Activated naive CD8-positive, alpha-beta T cell (primary cell): ENCODE data around the gene TENM3.
A peak's percentile ranks its signal among the peaks of the same experiment; 100 is the strongest.

ENCODE experiments used
- H3K27ac Mint-ChIP-seq: one replicate; pipeline ENCODE4 v1.8.0; 2021; ENCODE audit warnings: mixed read lengths
- H3K27me3 Mint-ChIP-seq: one replicate; pipeline ENCODE4 v1.8.0; 2021; ENCODE audit warnings: mixed read lengths
- H3K36me3 Mint-ChIP-seq: one replicate; pipeline ENCODE4 v1.8.0; 2021; ENCODE audit warnings: mixed read lengths
- H3K4me1 Mint-ChIP-seq: one replicate; pipeline ENCODE4 v1.8.0; 2021; ENCODE audit warnings: low read depth, mixed read lengths
- H3K4me3 Mint-ChIP-seq: one replicate; pipeline ENCODE4 v1.8.0; 2021; ENCODE audit warnings: mild to moderate bottlenecking, mixed read lengths
- H3K9me3 Mint-ChIP-seq: one replicate; pipeline ENCODE4 v1.8.0; 2021; ENCODE audit warnings: low read depth, mixed read lengths

The TENM3 gene

GRCh38 chr4:182799515-182800215, 556.5 kb downstream of the TENM3 start:
- H3K4me1 Mint-ChIP-seq = peaks cover 1% of the 10 kb centered on the region

GRCh38 chr4:182800216-182800515, 557.0 kb downstream of the TENM3 start:
- Mint-ChIP-seq H3K36me3 (no peaks in the 10 kb centered on the region), H3K4me1 (peaks cover 1% of the 10 kb centered on the region), H3K27me3 (peaks cover 2% of the 10 kb centered on the region), H3K27ac (no peak overlapping the region), H3K4me3 (no peak overlapping the region), H3K9me3 (no peaks in the 10 kb centered on the region)

More at GRCh38 chr4:182799515-182800215, 556.5 kb downstream of the TENM3 start:
- Mint-ChIP-seq H3K27ac (no peak overlapping the region), H3K4me3 (no peak overlapping the region), H3K36me3 (no peaks in the 10 kb centered on the region), H3K27me3 (peaks cover 2% of the 10 kb centered on the region), H3K9me3 (no peaks in the 10 kb centered on the region)

GRCh38 chr4:182801636-182802035, 558.4 kb downstream of the TENM3 start:
- Mint-ChIP-seq H3K27ac (no peak overlapping the region), H3K9me3 (no peaks in the 10 kb centered on the region), H3K4me3 (no peak overlapping the region), H3K4me1 (peaks cover 3% of the 10 kb centered on the region), H3K36me3 (no peaks in the 10 kb centered on the region), H3K27me3 (peaks cover 2% of the 10 kb centered on the region)

- H3K27me3 Mint-ChIP-seq = no peaks in the 10 kb centered on the region
- H3K4me3 Mint-ChIP-seq = no peak overlapping the region
- peaks cover 5% of the 10 kb centered on the region for H3K4me1 Mint-ChIP-seq
- H3K36me3 Mint-ChIP-seq = no peaks in the 10 kb centered on the region
- no peaks in the 10 kb centered on the region for H3K9me3 Mint-ChIP-seq
- no peak overlapping the region for H3K27ac Mint-ChIP-seq
These were observed 559.4 kb downstream of the TENM3 start for GRCh38 chr4:182802621-182803020.

GRCh38 chr4:182803235-182803634, 560.0 kb downstream of the TENM3 start:
- Mint-ChIP-seq H3K9me3 (no peaks in the 10 kb centered on the region), H3K27me3 (no peaks in the 10 kb centered on the region), H3K4me1 (peaks cover 5% of the 10 kb centered on the region)

GRCh38 chr4:182804131-182804530, 560.9 kb downstream of the TENM3 start:
- Mint-ChIP-seq H3K27me3 (no peaks in the 10 kb centered on the region), H3K4me3 (no peak overlapping the region), H3K36me3 (no peaks in the 10 kb centered on the region), H3K9me3 (no peaks in the 10 kb centered on the region), H3K4me1 (peaks cover 5% of the 10 kb centered on the region), H3K27ac (no peak overlapping the region)

More at GRCh38 chr4:182803235-182803634, 560.0 kb downstream of the TENM3 start:
- H3K4me3 Mint-ChIP-seq = no peak overlapping the region
- no peak overlapping the region for H3K27ac Mint-ChIP-seq
- no peaks in the 10 kb centered on the region for H3K36me3 Mint-ChIP-seq

- Mint-ChIP-seq H3K36me3 (no peaks in the 10 kb centered on the region), H3K27ac (no peak overlapping the region), H3K9me3 (no peaks in the 10 kb centered on the region), H3K4me1 (peaks cover 5% of the 10 kb centered on the region), H3K27me3 (no peaks in the 10 kb centered on the region), H3K4me3 (no peak overlapping the region)
These were observed 562.1 kb downstream of the TENM3 start for GRCh38 chr4:182805321-182805720.

GRCh38 chr4:182805750-182806149, 562.5 kb downstream of the TENM3 start:
- no peak overlapping the region for H3K4me3 Mint-ChIP-seq
- H3K27me3 Mint-ChIP-seq = no peaks in the 10 kb centered on the region

GRCh38 chr4:182806259-182807252, 563.4 kb downstream of the TENM3 start:
- H3K9me3 Mint-ChIP-seq = no peaks in the 10 kb centered on the region
- peaks cover 5% of the 10 kb centered on the region for H3K4me1 Mint-ChIP-seq
- no peaks in the 10 kb centered on the region for H3K36me3 Mint-ChIP-seq
- peak overlapping the region; percentile 16 for H3K27ac Mint-ChIP-seq
- H3K27me3 Mint-ChIP-seq = no peaks in the 10 kb centered on the region
- peak overlapping the region; percentile 85 for H3K4me3 Mint-ChIP-seq

More at GRCh38 chr4:182805750-182806149, 562.5 kb downstream of the TENM3 start:
- peaks cover 5% of the 10 kb centered on the region for H3K4me1 Mint-ChIP-seq
- H3K27ac Mint-ChIP-seq = no peak overlapping the region
- no peaks in the 10 kb centered on the region for H3K36me3 Mint-ChIP-seq
- H3K9me3 Mint-ChIP-seq = no peaks in the 10 kb centered on the region

- Mint-ChIP-seq H3K9me3 (peaks cover 6% of the 10 kb centered on the region), H3K4me3 (no peak overlapping the region), H3K27me3 (no peaks in the 10 kb centered on the region), H3K4me1 (peaks cover 5% of the 10 kb centered on the region), H3K36me3 (peaks cover 3% of the 10 kb centered on the region), H3K27ac (no peak overlapping the region)
These were observed 564.1 kb downstream of the TENM3 start for GRCh38 chr4:182807346-182807745.

- peaks cover 7% of the 10 kb centered on the region for H3K9me3 Mint-ChIP-seq
- peaks cover 3% of the 10 kb centered on the region for H3K36me3 Mint-ChIP-seq
- H3K4me1 Mint-ChIP-seq = peaks cover 5% of the 10 kb centered on the region
- H3K4me3 Mint-ChIP-seq = peak overlapping the region; percentile 52
- peak overlapping the region; percentile 1 for H3K27ac Mint-ChIP-seq
- H3K27me3 Mint-ChIP-seq = no peaks in the 10 kb centered on the region
These were observed 564.8 kb downstream of the TENM3 start for GRCh38 chr4:182807767-182808548.

- H3K4me3 Mint-ChIP-seq = peak overlapping the region; percentile 52
These were observed 565.6 kb downstream of the TENM3 start for GRCh38 chr4:182808673-182809416.

GRCh38 chr4:182809417-182810102, 566.4 kb downstream of the TENM3 start:
- Mint-ChIP-seq H3K27ac (no peak overlapping the region), H3K4me3 (peak overlapping the region; percentile 52)

More at GRCh38 chr4:182808673-182809416, 565.6 kb downstream of the TENM3 start:
- Mint-ChIP-seq H3K36me3 (peaks cover 3% of the 10 kb centered on the region), H3K9me3 (peaks cover 7% of the 10 kb centered on the region), H3K27me3 (no peaks in the 10 kb centered on the region), H3K4me1 (peaks cover 9% of the 10 kb centered on the region), H3K27ac (peak overlapping the region; percentile 1)

More at GRCh38 chr4:182809417-182810102, 566.4 kb downstream of the TENM3 start:
- Mint-ChIP-seq H3K36me3 (peaks cover 3% of the 10 kb centered on the region), H3K4me1 (peaks cover 9% of the 10 kb centered on the region), H3K9me3 (peaks cover 7% of the 10 kb centered on the region), H3K27me3 (no peaks in the 10 kb centered on the region)
